GM23338 (cell line): ENCODE measurements around the gene ULBP1. TPM values are rescaled to one million over a fixed set of nuclear protein-coding genes. Genes with fewer than 3 reads are reported as not detected.

Experiments used
- ATAC-seq: fragments of 200-7000 bp; cut with Tn5 transposase; 3 replicates; pipeline ENCODE4 v1.9.1; 2020
- DNase-seq: peaks from one replicate; pipeline ENCODE4 v3.0.0-alpha.2; 2015; ENCODE audit warnings: low spot score
- H2AFZ ChIP-seq: fragments of 200-600 bp; sonication (generic); 2 replicates; pipeline ENCODE4 v1.8.0; 2016; ENCODE audit warnings: antibody characterized with exemption, mild to moderate bottlenecking, moderate library complexity
- H3F3A ChIP-seq: fragments of 200-600 bp; sonication (generic); replicated peaks from 2 replicates; pipeline ENCODE4 v1.8.0; 2017; ENCODE audit warnings: antibody characterized with exemption, mixed run types, low read depth
- H3K27ac ChIP-seq: fragments of 200-600 bp; sonication (generic); 2 replicates; pipeline ENCODE4 v1.6.1; 2016; ENCODE audit warnings: low read depth
- H3K27me3 ChIP-seq: fragments of 200-600 bp; sonication (generic); 2 replicates; pipeline ENCODE4 v1.8.0; 2016; ENCODE audit warnings: mild to moderate bottlenecking, mixed run types, moderate library complexity; ENCODE audit not compliant: insufficient read depth
- H3K36me3 ChIP-seq: fragments of 200-600 bp; sonication (generic); 2 replicates; pipeline ENCODE4 v1.8.0; 2016; ENCODE audit warnings: mild to moderate bottlenecking; ENCODE audit not compliant: insufficient read depth
- H3K4me1 ChIP-seq: fragments of 200-600 bp; sonication (generic); 2 replicates; pipeline ENCODE4 v1.8.0; 2016; ENCODE audit warnings: mild to moderate bottlenecking, moderate library complexity; ENCODE audit not compliant: insufficient read depth
- H3K4me2 ChIP-seq: fragments of 200-600 bp; sonication (generic); 2 replicates; pipeline ENCODE4 v1.7.1; 2017; ENCODE audit warnings: mixed run types
- H3K4me3 ChIP-seq: fragments of 200-600 bp; sonication (generic); 2 replicates; pipeline ENCODE4 v1.6.1; 2016; ENCODE audit warnings: mixed run types
- H3K79me2 ChIP-seq: fragments of 200-600 bp; sonication (generic); replicated peaks from 2 replicates; pipeline ENCODE4 v1.8.0; 2017; ENCODE audit warnings: mild to moderate bottlenecking; ENCODE audit not compliant: insufficient read depth
- H3K9me2 ChIP-seq: fragments of 200-600 bp; sonication (generic); 2 replicates; pipeline ENCODE4 v1.8.0; 2017; ENCODE audit not compliant: insufficient read depth
- H4K20me1 ChIP-seq: fragments of 200-600 bp; sonication (generic); replicated peaks from 2 replicates; pipeline ENCODE4 v1.8.0; 2017; ENCODE audit warnings: mild to moderate bottlenecking; ENCODE audit not compliant: insufficient read depth
- H3K27ac Mint-ChIP-seq: 2 replicates; pipeline ENCODE4 v1.8.0; 2020; ENCODE audit warnings: inconsistent platforms, mild to moderate bottlenecking, moderate library complexity, mixed read lengths
- H3K27me3 Mint-ChIP-seq: 3 replicates; pipeline ENCODE4 v1.8.0; 2022; ENCODE audit warnings: low read depth, mild to moderate bottlenecking, moderate library complexity, mixed read lengths, inconsistent platforms; ENCODE audit not compliant: insufficient read depth, poor library complexity
- H3K36me3 Mint-ChIP-seq: 3 replicates; pipeline ENCODE4 v1.8.0; 2021; ENCODE audit warnings: low read depth, mild to moderate bottlenecking, inconsistent platforms, moderate library complexity, mixed read lengths
- H3K4me1 Mint-ChIP-seq: 3 replicates; pipeline ENCODE4 v1.8.0; 2020; ENCODE audit warnings: mild to moderate bottlenecking, inconsistent platforms, mixed read lengths
- H3K4me3 Mint-ChIP-seq: 3 replicates; pipeline ENCODE4 v1.8.0; 2021; ENCODE audit warnings: moderate library complexity, mild to moderate bottlenecking, inconsistent platforms, mixed read lengths
- H3K9me3 Mint-ChIP-seq: 3 replicates; pipeline ENCODE4 v1.8.0; 2020; ENCODE audit warnings: moderate library complexity, mild to moderate bottlenecking, inconsistent platforms, mixed read lengths
- CREB1 ChIP-seq: fragments of 250-450 bp; sonication (Bioruptor Pico); IDR thresholded peaks from 2 replicates; pipeline ENCODE4 v1.5.0; 2020; ENCODE audit warnings: low read depth, mild to moderate bottlenecking, moderate library complexity
- ETS1 ChIP-seq: IDR thresholded peaks from 2 replicates; pipeline ENCODE4 v1.6.1; 2016; ENCODE audit warnings: antibody characterized with exemption
- EZH2phosphoT487 ChIP-seq: fragments of 200-600 bp; sonication (generic); IDR thresholded peaks from one replicate; pipeline ENCODE4 v1.8.1; 2018; ENCODE audit warnings: antibody characterized with exemption; ENCODE audit not compliant: unreplicated experiment
- JUNB ChIP-seq: IDR thresholded peaks from one replicate; pipeline ENCODE4 v1.6.1; 2016; ENCODE audit warnings: antibody characterized with exemption; ENCODE audit not compliant: unreplicated experiment
- NANOG ChIP-seq: IDR thresholded peaks from 2 replicates; pipeline ENCODE4 v1.6.1; 2016; ENCODE audit warnings: antibody characterized with exemption, borderline replicate concordance
- POLR2AphosphoS5 ChIP-seq: IDR thresholded peaks from 2 replicates; pipeline ENCODE4 v1.6.1; 2016; ENCODE audit warnings: antibody characterized with exemption, low read depth
- ZNF114 ChIP-seq: fragments of 250-450 bp; sonication (Bioruptor Pico); IDR thresholded peaks from 2 replicates; pipeline ENCODE4 v1.5.0; 2020; ENCODE audit warnings: mild to moderate bottlenecking, moderate library complexity
- ZNF331 ChIP-seq: fragments of 250-450 bp; sonication (Bioruptor Pico); IDR thresholded peaks from 2 replicates; pipeline ENCODE4 v1.5.0; 2020; ENCODE audit warnings: low read depth, mild to moderate bottlenecking, moderate library complexity
- polyA plus RNA-seq: library from polyadenylated mRNA; unstranded; fragments of >200 nt; fragmentation: Nextera tagmentation; extraction: Ambion mirVana; gene quantifications from 2 replicates; pipeline ENCODE4 v1.2.1, GENCODE V29; 2016
- total RNA-seq: library from RNA; depleted of rRNA; stranded (reverse); fragments of >200 nt; shearing (Covaris generic); gene quantifications from 2 replicates; pipeline ENCODE4 v1.2.3, GENCODE V29; 2014
- TF ChIP-seq, protein P1 (sequence below): fragments of 250-450 bp; sonication (Bioruptor Pico); IDR thresholded peaks from 2 replicates; pipeline ENCODE4 v1.5.0; 2020; ENCODE audit warnings: mild to moderate bottlenecking, moderate library complexity
- TF ChIP-seq, protein P2 (sequence below): IDR thresholded peaks from one replicate; pipeline ENCODE4 v1.6.1; 2018; ENCODE audit warnings: antibody characterized with exemption; ENCODE audit not compliant: unreplicated experiment

The ULBP1 gene
- total and polyA plus RNA-seq, 2 experiments from 2014 or later, result 0.74 to 1.7 TPM

DNA sequence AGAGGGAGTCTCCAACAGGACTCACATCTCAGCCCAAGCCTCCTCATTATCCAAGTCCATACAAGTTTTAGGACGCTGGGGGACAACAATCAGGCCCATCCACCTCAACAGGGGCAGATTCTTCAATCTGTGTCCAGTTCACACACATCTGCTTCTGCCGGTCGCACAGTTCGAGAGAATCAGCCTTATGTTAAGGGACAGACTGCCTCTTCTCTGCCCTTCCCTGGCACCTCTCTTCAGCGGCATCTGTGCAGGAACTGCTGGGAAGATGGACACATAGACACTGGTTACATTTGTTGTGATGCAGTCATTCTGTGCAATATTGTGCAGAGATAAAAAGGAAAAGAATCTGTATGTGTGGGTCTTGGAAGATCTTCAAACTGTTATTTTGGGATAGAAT, 21.0 kb downstream of the ULBP1 start:
- ATAC-seq, result no peak
- peaks cover 19% of the 10 kb centered on the region for H3K4me1 Mint-ChIP-seq
- TF ChIP-seq, protein P1, sequence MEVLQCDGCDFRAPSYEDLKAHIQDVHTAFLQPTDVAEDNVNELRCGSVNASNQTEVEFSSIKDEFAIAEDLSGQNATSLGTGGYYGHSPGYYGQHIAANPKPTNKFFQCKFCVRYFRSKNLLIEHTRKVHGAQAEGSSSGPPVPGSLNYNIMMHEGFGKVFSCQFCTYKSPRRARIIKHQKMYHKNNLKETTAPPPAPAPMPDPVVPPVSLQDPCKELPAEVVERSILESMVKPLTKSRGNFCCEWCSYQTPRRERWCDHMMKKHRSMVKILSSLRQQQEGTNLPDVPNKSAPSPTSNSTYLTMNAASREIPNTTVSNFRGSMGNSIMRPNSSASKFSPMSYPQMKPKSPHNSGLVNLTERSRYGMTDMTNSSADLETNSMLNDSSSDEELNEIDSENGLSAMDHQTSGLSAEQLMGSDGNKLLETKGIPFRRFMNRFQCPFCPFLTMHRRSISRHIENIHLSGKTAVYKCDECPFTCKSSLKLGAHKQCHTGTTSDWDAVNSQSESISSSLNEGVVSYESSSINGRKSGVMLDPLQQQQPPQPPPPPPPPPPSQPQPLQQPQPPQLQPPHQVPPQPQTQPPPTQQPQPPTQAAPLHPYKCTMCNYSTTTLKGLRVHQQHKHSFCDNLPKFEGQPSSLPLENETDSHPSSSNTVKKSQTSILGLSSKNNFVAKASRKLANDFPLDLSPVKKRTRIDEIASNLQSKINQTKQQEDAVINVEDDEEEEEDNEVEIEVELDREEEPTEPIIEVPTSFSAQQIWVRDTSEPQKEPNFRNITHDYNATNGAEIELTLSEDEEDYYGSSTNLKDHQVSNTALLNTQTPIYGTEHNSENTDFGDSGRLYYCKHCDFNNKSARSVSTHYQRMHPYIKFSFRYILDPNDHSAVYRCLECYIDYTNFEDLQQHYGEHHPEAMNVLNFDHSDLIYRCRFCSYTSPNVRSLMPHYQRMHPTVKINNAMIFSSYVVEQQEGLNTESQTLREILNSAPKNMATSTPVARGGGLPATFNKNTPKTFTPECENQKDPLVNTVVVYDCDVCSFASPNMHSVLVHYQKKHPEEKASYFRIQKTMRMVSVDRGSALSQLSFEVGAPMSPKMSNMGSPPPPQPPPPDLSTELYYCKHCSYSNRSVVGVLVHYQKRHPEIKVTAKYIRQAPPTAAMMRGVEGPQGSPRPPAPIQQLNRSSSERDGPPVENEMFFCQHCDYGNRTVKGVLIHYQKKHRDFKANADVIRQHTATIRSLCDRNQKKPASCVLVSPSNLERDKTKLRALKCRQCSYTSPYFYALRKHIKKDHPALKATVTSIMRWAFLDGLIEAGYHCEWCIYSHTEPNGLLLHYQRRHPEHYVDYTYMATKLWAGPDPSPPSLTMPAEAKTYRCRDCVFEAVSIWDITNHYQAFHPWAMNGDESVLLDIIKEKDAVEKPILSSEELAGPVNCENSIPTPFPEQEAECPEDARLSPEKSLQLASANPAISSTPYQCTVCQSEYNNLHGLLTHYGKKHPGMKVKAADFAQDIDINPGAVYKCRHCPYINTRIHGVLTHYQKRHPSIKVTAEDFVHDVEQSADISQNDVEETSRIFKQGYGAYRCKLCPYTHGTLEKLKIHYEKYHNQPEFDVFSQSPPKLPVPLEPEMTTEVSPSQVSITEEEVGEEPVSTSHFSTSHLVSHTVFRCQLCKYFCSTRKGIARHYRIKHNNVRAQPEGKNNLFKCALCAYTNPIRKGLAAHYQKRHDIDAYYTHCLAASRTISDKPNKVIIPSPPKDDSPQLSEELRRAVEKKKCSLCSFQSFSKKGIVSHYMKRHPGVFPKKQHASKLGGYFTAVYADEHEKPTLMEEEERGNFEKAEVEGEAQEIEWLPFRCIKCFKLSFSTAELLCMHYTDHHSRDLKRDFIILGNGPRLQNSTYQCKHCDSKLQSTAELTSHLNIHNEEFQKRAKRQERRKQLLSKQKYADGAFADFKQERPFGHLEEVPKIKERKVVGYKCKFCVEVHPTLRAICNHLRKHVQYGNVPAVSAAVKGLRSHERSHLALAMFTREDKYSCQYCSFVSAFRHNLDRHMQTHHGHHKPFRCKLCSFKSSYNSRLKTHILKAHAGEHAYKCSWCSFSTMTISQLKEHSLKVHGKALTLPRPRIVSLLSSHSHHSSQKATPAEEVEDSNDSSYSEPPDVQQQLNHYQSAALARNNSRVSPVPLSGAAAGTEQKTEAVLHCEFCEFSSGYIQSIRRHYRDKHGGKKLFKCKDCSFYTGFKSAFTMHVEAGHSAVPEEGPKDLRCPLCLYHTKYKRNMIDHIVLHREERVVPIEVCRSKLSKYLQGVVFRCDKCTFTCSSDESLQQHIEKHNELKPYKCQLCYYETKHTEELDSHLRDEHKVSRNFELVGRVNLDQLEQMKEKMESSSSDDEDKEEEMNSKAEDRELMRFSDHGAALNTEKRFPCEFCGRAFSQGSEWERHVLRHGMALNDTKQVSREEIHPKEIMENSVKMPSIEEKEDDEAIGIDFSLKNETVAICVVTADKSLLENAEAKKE (CRISPR knock-in tag), result no peak
- TF ChIP-seq ZNF114 (no peak), NANOG (no peak)
- peaks cover 92% of the 10 kb centered on the region for H3K27me3 Mint-ChIP-seq
- no peak overlapping the region for H3K27ac Mint-ChIP-seq
- no peaks in the 10 kb centered on the region for H3F3A ChIP-seq
- peaks cover 2% of the 10 kb centered on the region; the same call in 1 of the 3 replicates for H3K9me3 Mint-ChIP-seq
- no peak overlapping the region for H3K4me3 ChIP-seq
- H3K4me1 ChIP-seq, result peaks cover 4% of the 10 kb centered on the region; the same call in 1 of the 2 replicates
- no peaks in the 10 kb centered on the region for H3K79me2 ChIP-seq
- no peak overlapping the region for H2AFZ ChIP-seq
- peaks cover 92% of the 10 kb centered on the region for H3K27me3 ChIP-seq
- peaks cover 7% of the 10 kb centered on the region; the same call in 1 of the 2 replicates for H4K20me1 ChIP-seq
- H3K4me3 Mint-ChIP-seq, result no peak overlapping the region
- no peaks in the 10 kb centered on the region; the same call in 2 of the 3 replicates for H3K36me3 Mint-ChIP-seq
- H3K9me2 ChIP-seq, result no peaks in the 10 kb centered on the region
- no peaks in the 10 kb centered on the region for H3K36me3 ChIP-seq
- no peak overlapping the region for H3K4me2 ChIP-seq
- no peak overlapping the region for H3K27ac ChIP-seq
- DNase-seq, result no peak

GRCh38 chr6:149985481-149985937, 21.8 kb downstream of the ULBP1 start:
- Mint-ChIP-seq H3K9me3 (peaks cover 4% of the 10 kb centered on the region; the same call in 1 of the 3 replicates), H3K4me3 (no peak overlapping the region), H3K27me3 (peaks cover 97% of the 10 kb centered on the region), H3K36me3 (no peaks in the 10 kb centered on the region; the same call in 2 of the 3 replicates), H3K27ac (no peak overlapping the region), H3K4me1 (peaks cover 27% of the 10 kb centered on the region)
- Histone ChIP-seq H3K9me2 (no peaks in the 10 kb centered on the region), H2AFZ (no peak overlapping the region), H3K79me2 (no peaks in the 10 kb centered on the region), H3K27ac (no peak overlapping the region), H3K4me2 (no peak overlapping the region), H3F3A (no peaks in the 10 kb centered on the region; the same call in 1 of the 2 replicates), H3K27me3 (peaks cover 94% of the 10 kb centered on the region), H3K36me3 (no peaks in the 10 kb centered on the region), H3K4me3 (no peak overlapping the region), H3K4me1 (peaks cover 5% of the 10 kb centered on the region; the same call in 1 of the 2 replicates), H4K20me1 (peaks cover 7% of the 10 kb centered on the region; the same call in 1 of the 2 replicates)
- no peak for DNase-seq
- no peak for ATAC-seq
- TF ChIP-seq NANOG, result no peak
- TF ChIP-seq ETS1, result no peak
- TF ChIP-seq, protein P2, sequence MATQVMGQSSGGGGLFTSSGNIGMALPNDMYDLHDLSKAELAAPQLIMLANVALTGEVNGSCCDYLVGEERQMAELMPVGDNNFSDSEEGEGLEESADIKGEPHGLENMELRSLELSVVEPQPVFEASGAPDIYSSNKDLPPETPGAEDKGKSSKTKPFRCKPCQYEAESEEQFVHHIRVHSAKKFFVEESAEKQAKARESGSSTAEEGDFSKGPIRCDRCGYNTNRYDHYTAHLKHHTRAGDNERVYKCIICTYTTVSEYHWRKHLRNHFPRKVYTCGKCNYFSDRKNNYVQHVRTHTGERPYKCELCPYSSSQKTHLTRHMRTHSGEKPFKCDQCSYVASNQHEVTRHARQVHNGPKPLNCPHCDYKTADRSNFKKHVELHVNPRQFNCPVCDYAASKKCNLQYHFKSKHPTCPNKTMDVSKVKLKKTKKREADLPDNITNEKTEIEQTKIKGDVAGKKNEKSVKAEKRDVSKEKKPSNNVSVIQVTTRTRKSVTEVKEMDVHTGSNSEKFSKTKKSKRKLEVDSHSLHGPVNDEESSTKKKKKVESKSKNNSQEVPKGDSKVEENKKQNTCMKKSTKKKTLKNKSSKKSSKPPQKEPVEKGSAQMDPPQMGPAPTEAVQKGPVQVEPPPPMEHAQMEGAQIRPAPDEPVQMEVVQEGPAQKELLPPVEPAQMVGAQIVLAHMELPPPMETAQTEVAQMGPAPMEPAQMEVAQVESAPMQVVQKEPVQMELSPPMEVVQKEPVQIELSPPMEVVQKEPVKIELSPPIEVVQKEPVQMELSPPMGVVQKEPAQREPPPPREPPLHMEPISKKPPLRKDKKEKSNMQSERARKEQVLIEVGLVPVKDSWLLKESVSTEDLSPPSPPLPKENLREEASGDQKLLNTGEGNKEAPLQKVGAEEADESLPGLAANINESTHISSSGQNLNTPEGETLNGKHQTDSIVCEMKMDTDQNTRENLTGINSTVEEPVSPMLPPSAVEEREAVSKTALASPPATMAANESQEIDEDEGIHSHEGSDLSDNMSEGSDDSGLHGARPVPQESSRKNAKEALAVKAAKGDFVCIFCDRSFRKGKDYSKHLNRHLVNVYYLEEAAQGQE, result no peak
- TF ChIP-seq ZNF114, result no peak
- TF ChIP-seq POLR2AphosphoS5, result no peak
- no peak for TF ChIP-seq JUNB
- TF ChIP-seq EZH2phosphoT487, result no peak
- no peak for TF ChIP-seq CREB1 (CRISPR knock-in tag)
- no peak for TF ChIP-seq ZNF331 (CRISPR knock-in tag)
